Measurements from ENCODE around the gene ISM1.

The ISM1 gene

GRCh38 chr20:13261460-13262301, 40.6 kb downstream of the ISM1 start:
- no peak overlapping the region for H3K27ac ChIP-seq
- TF ChIP-seq CTCF (conservative IDR thresholded peaks at IDR 0.05; ENCODE audit: low read depth) = peak; percentile 52
- ChIA-PET CTCF (interaction anchor here (0.7 to 1.0 kb wide), 2 partner anchors 25 to 49 kb away, joined by 3 to 5 read pairs; no protein-coding TSS in a partner anchor), POLR2A (ENCODE audit: low non-redundant PET) (no interaction called here)
- peak; percentile 54 for DNase-seq (ENCODE audit: low spot score)

GRCh38 chr20:13262302-13262650, 41.2 kb downstream of the ISM1 start:
- TF ChIP-seq CTCF (conservative IDR thresholded peaks at IDR 0.05; ENCODE audit: low read depth) = peak; percentile 17; the same call in 1 of the 2 replicates
- ChIA-PET POLR2A (ENCODE audit: low non-redundant PET) (no interaction called here), CTCF (interaction anchor here (1.0 kb wide), 1 partner anchor 49 kb away, joined by 3 read pairs; no protein-coding TSS in a partner anchor)
- no peak overlapping the region for H3K27ac ChIP-seq
- DNase-seq (ENCODE audit: low spot score) = no peak

GRCh38 chr20:13262671-13263360, 41.7 kb downstream of the ISM1 start:
- ChIA-PET CTCF (interaction anchor here (1.0 kb wide), 1 partner anchor 48 kb away, joined by 3 read pairs; no protein-coding TSS in a partner anchor), POLR2A (ENCODE audit: low non-redundant PET) (no interaction called here)
- no peak for TF ChIP-seq CTCF (conservative IDR thresholded peaks at IDR 0.05; ENCODE audit: low read depth)
- H3K27ac ChIP-seq = no peak overlapping the region
- DNase-seq (ENCODE audit: low spot score) = peak; percentile 25

DNA sequence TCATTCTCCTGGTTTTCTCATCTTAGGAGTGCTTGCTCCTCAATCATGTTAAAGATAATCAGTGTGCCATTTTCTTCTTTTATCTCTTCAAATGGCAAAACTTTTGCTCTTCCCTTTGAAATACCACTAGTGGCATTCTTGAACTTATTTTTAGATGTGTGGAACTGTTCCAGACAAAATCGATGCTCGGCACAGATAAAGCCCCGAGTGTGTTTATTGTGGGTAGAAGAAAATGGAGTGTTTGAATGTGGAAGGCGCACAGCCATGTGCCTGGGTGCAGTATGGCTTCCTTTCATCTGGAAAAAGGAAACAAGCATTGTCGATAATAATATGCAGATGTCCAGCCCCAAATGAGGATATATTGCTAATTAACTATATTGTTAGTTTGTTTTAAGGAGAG, 42.4 kb downstream of the ISM1 start:
- ChIA-PET CTCF (no interaction called here), POLR2A (ENCODE audit: low non-redundant PET) (no interaction called here)
- H3K27ac ChIP-seq = no peak overlapping the region
- TF ChIP-seq CTCF (conservative IDR thresholded peaks at IDR 0.05; ENCODE audit: low read depth) = no peak
- no peak for DNase-seq (ENCODE audit: low spot score)

- no peak for DNase-seq (ENCODE audit: low spot score)
- CTCF ChIA-PET = interaction anchor here (0.9 kb wide), 1 partner anchor 11 kb away, joined by 3 read pairs; no protein-coding TSS in a partner anchor
- no peak for TF ChIP-seq CTCF (conservative IDR thresholded peaks at IDR 0.05; ENCODE audit: low read depth)
- POLR2A ChIA-PET (ENCODE audit: low non-redundant PET) = no interaction called here
- H3K27ac ChIP-seq = no peak overlapping the region
These were observed 43.8 kb downstream of the ISM1 start for GRCh38 chr20:13264907-13265306.

DNA sequence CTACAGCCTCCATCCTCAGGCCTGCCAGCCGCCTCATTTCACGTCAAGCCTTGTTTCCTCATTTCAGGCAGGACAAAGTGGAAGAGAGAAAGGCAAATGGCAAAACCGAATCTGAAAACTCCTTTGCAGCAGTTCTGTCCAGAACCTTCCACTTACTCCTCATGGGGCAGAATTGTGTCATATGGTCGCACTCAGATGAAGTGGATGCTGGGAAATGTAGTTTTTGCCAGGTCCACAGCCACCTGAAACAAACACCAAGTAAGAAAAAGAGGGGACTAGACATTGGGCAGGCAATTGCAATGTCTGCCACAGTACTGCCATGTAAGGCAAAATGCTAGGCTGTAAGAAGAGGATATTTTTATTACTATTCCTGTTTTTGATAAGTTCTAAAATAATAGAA, 44.9 kb downstream of the ISM1 start:
- H3K27ac ChIP-seq = no peak overlapping the region
- TF ChIP-seq CTCF (conservative IDR thresholded peaks at IDR 0.05; ENCODE audit: low read depth) = no peak
- POLR2A ChIA-PET (ENCODE audit: low non-redundant PET) = no interaction called here
- CTCF ChIA-PET = interaction anchor here (1.1 to 1.5 kb wide), 2 partner anchors 136 to 280 kb away, joined by 3 to 4 read pairs; no protein-coding TSS in a partner anchor
- no peak for DNase-seq (ENCODE audit: low spot score)
